CD4-positive, alpha-beta T cell treated with Interleukin-4 for 4 hours (primary cell): ENCODE results near the gene SUMF1.

Experiments used
- DNase-seq: peaks from one replicate; pipeline ENCODE4 v3.0.0-alpha.2; 2020

The SUMF1 gene

DNA sequence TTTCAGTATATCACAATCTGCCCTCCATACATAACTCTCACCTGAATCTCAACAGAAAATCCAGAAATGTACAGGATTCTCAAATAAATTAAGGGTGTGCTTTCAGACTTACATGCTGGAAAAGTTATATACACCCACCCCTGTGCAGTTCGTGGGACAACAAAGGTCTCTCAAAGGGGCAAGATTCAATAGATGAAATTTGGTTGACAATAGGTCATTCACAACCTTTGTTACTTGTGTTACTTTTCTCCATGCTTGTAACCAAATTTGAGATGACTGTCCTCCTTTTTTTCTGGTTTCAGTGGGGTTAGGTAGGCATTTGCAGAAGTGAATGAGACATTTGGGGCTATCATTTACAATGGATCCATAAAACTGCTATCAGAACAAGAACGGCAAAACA lies 91.2 kb downstream of the SUMF1 start:
- DNase-seq = no peak

DNA sequence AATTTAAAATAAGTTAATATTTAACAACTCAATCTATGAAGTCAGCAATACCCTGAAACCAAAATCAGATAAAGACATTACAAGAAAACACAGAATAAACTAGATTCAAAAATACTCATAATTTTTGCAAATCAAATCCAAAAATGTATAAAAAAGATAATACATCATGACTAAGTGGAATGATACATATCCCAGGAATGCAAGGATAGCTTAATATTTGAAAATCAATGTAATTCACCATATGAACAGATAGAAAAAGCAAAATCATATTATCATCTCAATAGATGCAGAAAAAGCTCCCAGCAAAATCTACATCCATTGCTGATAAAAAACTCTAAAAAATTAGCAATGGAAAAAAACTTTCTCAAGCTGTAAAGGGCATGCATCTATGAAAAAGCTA lies 93.4 kb downstream of the SUMF1 start:
- DNase-seq = no peak

DNA sequence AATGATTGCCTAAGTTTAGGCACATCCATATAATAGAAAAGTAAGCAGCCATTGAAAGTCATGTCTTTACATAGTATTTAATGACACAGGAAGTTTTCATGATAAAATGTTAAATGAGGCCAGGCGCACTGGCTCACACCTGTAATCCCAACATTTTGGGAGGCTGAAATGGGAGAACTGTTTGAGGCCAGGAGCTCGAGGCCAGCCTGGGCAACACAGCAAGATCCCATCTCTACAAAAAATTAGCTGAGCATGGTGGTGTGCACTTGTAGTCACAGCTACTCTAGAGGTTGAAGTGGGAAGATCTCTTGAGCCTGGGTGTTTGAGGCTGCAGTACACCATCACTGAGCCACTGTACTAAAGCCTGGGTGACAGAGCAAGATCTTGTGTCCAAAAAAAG lies 104.5 kb downstream of the SUMF1 start:
- DNase-seq = no peak

DNA sequence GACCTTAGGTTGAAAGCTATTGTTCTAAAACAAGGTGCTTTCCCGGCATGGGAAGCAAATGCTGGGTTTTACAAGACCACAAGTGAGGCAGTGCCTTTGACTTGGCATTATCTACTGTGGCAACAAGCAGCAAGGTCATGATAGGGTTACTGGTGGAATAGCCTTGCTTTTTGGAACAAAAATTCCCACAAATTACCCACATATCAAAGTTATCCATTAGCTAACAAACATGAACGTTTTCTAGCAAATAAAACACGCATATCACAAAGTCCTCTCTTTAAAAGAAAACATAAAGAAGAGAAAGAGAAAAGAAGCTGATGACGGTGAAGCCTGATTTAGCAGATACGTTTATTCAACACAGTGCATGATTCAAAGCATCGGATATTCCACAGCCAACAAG lies 106.3 kb downstream of the SUMF1 start:
- no peak for DNase-seq

DNA sequence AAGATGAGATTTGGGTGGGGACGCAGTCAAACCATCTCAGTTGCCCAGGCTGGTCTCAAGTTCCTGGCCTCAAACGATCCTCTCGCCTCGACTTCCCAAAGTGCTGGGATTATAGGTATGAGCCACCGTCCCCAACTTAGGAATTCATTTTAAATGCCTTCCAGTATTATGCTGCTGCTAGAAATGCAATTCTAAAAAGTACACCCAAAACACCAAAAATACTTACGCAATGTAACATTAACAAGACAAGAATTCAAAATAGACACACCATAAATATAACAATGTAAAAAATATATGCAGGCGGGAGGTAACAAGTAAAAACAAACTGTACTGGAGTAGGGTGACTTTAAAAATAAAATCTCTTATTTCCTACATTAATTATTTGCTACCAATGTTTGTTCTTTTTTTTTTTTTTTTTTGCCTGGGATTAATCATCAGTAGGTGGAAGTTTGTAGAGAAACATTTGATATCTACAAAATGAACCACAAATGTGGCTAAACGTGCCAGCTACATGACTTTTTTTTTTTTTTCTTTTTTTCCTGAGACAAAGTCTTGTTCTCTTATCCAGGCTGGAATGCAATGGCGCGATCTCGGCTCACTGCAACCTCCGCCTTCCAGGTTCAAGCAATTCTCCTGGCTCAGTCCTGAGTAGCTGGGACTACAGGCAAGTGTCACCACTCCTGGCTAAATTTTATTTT lies 107.1 kb downstream of the SUMF1 start:
- no peak for DNase-seq

DNA sequence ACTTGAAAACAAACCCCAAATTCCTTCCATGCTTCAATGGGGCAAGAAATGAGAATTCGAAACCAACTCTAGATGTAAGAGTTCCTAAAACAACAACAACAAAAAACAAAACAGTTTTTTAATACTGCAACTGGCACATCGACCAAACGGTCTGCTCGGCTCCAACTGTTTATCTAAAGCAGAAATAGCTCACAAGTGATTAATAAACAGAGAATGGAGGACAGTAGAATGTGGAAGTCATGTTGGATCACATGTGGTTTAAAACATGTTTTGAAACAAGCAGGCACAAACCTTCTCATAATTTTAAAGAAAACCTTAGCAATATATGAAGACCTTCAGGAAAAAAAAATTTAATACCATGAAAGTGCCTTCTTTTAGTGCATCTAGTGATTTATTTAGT lies 108.8 kb downstream of the SUMF1 start:
- no peak for DNase-seq

DNA sequence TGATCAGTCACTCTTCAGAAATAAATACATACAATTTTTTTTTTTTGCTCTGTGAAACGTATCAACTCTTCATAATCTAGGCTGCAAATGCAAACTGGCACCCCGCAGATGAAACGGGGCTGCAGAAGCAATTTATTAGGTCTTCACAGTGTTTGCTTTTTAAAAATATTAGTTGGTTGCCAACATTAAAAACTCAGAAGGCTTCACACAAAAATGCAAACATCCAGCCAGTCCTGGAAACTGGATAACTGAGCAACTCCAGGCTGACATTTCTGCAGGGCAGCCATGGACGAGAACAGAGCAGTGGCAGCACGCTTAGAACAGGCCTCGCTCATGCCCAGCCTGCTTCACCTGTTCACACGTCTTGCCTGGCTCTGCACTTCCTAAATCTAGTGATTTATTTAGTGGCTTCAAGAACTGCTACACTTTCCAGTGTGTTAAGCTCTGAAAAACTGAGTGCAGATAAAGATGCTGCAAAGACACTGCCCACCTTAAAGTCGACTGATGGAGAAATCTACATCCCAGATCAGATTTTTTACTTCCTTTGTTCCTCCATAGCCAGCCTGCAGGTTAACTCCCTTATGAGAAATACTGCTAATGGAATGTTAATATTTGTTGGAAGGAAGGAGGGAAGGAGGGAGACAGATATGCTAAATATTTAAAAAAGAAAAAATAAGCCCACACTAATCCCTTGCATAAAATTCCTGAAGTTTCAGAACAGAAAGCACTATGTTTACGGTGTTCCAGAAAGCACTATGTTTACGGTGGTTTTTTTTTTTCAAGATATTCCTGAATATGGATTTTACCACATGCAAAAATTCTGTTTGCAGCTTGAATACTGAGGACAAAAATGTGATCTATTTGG lies 110.3 kb downstream of the SUMF1 start:
- DNase-seq = no peak

DNA sequence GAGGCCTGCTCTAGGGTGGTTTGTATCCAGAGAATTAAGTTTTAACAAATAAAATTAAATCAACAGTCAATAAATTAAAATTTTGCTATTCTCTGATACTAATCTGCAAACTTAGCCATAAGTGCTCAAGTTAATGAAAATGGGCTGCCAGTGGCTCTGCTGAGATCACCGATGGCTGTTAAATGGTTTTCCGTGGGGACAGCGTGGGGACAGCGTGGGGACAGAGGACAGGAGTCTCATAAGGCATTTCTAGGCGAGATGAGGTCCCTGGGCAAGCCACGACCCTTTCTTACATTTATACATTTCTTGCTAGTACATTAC lies 110.9 kb downstream of the SUMF1 start:
- DNase-seq = no peak

DNA sequence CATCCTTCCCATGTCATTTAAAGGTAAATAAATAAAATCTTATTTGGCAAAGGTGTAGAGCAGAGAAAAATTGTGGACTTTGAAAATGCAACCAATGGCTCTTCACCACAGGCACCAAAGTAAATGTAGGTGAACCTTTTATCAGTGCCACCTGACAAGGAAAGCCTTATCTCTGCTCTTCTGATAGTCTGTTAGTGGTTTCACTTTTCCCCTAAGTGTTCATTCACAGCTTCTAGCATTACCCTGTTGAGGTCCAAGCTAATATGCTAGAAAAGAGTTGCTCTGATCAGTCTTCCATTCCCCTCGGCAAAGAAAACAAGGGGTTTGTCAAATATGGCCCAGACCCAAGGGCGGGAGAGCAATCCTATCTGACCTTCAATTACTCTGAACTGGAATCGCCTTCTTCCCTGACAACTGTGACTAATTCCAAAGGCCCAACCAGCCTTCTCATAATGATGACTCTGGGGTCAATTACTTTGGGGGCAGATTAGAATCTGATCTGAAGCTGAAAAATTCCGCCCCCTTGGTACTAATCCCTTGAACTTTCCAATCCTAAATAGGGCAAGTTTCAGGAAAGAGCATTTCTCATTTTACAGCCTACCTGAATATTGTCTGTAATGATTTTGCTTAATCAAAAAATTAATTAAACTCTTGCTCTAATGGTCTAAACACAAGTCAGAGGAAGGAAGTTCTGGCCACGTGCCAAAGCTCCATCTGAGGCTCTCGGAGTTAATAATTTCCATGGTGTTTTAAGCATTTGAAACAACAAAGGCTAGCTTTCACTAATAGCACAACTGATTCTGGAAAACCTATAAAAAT lies 111.5 kb downstream of the SUMF1 start:
- DNase-seq = no peak

DNA sequence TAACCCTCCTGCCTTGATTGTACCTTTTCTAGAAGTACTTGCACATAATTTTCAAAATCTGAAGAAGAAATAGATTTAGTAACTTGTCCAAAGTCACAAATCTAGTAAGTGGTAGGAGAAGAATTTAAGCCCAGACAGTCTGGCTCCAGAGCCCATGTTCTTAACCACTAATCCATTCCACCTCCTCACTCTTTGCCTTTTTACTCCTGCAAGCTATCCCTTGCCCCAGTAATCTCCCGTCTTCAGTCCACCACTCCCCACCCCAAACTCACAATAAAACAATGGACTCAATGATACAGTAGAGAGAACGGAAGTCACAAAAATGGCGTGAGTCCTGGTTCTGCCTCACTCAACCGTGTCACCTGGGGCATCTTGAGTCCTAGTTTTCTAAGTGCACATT lies 115.2 kb downstream of the SUMF1 start:
- DNase-seq = no peak

DNA sequence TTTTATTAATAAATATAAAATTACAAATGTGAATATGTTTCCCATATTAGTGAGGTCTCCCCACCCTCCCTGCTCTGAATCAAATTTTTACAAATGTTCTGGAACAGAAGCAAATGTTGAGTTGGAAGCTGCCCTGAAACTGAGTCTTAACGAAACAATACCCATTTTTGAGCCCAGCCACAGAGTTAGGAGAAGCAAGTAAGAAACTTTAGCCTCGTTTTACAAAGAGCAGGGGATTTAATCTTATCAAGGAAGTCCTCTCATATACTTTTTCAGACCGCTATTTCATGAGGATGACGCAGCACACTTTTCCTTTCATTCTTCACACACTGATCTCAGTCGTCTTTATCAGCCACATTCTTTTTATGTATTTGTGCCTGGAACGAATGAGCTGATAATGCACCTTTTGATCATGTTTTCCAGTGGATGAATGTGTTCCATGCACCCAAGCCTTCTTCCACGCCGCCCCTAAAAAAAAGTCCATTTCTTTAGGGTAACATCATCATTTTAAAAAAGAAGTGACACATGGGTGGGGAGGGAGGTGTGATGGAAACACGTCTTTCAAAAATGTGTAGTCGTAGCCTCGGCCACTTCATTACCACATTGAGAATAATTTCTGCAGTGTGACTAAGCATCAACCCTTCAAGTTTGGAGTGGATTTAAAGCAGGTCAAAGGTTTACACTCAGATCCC lies 115.8 kb downstream of the SUMF1 start:
- DNase-seq = no peak

DNA sequence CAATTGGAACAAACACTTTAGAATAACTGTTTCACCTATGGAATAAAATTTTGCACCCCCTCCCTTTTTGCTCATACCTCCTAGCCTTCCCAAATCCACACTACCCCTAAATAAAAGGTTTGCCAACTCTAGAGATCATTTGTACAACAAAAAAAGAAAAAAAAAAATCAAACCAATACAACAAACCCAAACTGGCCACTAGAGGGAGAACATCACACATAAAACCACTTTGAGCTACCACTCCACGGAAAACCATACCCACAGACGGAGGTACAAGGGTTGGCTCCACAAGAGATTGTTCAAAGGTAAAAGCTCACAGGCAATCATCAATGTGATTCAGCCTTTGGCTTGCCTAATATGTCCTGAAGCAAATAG lies 116.3 kb downstream of the SUMF1 start:
- peak; percentile 69 for DNase-seq

DNA sequence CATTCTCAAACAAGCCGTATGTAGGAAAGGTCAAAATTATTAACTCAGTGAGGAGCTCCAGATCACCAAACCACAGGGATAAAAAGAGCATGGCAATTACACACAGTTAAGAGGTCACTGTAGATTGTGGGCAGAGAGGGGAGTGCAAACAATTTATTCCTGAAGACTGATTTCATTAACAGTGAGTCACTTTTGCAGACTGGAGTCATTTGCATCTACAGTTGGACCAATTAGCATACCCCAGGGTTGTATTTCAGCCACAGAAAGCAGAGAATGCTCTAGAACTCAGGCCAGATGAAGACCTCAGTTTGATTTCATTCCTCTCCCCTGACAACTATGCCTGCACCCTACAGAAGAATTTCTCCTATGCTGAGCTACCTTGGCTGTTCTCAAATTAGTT lies 123.8 kb downstream of the SUMF1 start:
- DNase-seq = no peak

DNA sequence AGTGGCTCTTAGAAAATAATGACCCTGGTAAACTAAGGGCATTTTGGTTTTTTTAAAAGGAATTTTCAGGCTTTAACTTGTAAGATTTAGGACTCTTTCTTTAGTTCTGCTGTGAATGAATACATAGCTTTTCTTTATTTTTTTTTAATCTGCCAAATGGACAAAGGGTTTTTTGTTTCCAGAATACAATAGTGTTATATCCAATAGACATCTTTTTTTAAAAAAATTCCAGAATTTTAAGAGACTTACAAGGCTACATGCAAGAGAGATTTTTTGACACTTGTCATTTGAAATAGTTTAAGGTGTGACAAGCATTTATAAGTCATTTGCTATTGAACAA lies 125.8 kb downstream of the SUMF1 start:
- no peak for DNase-seq

DNA sequence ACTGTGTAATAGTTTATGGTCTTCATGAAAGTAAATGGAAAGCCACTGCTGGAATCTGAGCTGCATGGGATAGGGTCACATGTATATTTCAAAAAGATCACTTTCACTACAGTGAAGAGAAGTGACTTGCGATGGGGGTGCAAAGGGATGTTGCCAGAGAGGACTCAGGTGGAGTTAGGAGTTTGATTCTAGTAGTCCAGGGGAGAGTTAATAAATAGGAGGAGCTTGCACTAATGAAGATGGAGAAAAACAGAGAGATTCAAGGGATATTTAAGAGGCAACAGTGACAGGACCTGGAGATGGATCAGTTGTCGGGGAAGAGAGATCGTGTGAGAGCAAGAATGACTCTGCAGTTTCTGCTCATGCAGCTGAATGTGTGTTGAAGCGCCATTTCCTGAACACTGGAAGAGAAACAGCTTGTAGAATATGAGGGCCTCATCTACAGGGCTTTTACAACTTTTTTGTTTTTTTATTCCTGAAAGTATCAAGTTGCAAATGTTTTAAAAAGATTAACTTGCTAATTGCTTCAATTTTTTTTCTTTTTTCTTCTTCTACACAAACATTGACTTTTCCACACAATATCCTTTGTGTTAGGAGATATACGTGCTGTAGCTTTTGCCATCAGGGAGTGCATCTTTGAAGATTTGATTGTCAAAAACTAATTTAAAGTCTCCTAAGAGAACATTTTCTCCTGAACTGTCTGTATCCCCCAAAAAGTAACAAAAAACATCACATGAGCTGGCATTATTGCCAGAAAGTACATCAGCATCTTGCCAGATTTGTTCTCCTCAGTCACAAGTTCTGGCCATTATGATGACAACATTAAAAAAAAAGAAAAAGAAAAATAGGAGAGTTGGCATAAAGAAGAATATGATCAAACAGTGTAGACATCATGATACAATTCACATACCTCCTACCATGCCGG lies 126.4 kb downstream of the SUMF1 start:
- DNase-seq = no peak

DNA sequence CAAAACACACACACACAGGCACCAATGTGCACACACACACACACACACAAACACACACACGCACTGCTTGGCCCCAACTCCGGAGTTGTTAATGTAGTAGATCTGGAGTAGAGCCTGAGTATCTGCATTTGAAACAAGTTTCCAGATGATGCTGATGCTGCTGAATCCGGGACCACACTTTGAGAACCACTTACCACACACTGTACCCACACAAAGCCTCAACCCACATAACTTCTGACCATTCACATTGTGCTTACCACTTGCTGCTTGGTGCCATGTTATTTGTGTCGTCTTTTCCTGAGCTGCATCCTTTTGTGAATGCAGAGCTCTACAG lies 127.0 kb downstream of the SUMF1 start:
- no peak for DNase-seq

DNA sequence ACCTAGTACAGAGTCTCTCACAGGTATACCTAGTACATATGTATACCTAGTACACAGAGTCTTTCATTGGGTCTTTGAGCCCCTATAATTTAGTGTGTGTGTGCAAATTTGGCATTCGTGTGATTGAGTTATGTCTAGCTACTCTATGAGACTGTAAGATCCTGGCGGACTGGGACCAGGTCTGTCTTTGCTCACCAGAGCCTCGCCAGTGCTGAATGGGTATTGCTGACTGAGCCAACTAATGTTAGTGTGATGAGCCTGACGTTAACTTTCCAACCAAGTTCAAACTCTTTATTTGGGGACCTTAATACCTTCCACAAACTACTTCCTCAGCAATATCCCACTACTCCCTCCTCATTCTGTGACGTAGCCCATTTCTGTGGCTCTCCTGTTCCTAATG lies 128.3 kb downstream of the SUMF1 start:
- DNase-seq = no peak

DNA sequence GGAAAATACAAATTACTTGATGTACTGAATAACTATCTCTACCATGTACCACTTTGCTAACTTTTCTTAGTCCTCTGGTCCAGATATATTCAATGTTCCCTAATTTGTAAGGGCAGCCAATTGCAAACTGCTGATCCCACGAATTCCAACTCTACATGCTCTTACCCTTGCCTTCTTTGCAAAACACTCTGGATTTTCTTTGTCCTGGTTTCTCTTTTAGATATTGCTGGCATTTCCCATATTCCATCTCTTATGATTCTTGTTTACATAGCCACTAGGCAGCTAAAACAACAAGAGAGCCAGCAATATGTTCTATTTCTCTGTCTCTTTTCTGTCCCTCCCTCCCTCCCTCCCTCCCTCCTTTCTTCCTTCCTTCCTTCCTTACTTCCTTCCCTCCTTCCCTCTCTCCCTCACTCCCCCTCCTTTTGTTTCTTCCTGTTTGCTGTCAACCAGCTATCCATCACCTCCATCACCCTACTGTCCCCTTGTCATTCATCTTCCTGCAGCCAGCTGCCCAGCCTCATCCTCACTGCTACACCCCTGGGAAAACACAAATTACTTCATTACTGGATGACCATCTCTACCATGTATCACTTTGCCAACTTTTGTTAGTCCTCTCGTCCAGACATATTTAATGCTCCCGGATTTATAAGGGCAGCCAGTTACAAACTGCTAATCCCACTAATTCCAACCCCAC lies 130.1 kb downstream of the SUMF1 start:
- no peak for DNase-seq

DNA sequence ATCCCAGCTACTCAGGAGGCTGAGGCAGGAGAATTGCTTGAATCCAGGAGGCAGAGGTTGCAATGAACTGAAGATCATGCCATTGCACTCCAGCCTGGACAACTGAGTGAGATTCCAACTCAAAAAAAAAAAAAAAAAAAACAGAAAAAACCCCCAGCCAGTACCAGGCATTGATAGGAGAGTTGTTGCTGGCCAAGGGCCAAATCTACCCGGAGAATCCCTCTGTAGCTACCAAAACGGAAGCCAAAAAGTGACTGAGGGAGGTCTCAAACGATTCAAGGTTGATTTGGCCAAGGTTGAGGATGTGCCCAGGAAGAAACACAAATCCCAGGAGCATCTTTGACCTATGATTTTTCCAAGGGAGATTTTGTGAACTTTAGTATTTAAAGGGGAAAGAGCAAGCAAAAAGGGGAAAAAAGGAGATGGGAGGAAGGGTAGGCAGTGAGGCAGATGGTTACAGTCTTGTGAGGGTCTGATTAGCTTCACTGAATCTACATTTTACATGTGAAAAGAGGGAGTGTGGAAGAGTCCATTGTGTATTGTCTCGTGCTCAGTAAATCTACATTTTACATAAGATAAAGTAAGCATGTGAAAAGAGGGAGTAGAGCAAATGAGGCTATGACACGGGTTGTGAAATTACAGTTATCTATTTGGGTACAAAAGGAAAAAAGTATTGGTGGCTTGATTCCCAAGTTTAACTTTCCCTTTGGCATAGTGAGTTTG lies 131.1 kb downstream of the SUMF1 start:
- DNase-seq = no peak

DNA sequence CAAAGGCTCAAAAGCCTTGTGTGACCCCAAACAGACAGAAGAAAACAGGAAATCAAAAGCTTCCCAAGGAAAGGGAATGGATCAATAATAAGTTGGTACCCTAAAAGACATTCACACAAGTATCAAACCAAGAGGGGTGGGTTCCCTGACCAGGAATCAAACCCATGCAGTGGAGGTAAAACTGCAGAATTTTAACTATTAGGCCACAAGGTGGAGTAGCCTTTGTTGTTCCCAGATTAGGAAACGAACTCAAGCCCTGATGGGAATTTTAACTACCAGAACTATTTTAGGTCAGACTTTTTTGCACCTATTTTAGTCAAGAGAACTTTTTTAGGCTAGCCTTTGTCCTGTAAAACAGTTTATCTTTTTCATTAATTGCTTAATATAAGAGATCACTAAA lies 132.5 kb downstream of the SUMF1 start:
- DNase-seq = no peak

DNA sequence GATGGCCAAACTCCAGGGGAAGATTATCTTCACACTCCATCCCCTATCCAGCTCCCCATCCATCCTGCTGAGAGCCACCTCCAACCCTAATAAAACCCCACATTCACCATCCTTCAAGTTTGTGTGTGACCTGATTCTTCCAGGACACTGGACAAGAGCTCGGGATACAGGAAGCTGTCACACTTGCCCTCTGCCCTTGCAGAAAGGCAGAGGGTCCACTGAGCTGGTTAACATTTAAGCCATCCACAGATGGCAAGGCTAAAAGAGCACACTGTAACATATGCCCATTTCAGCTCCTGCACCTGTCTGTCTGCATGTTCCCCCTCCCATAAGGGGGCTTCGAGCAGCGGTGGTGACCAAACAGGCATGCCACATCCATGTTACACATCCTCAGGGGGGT lies 134.1 kb downstream of the SUMF1 start:
- DNase-seq = no peak
